SK-N-SH (cell line): ENCODE results near the gene ZFP92. TPM values are rescaled to one million over a fixed set of nuclear protein-coding genes. Genes with fewer than 3 reads are reported as not detected.

Experiments used
- CTCF ChIA-PET: fragments of 300-600, 350-600 bp; formaldehyde crosslinking; extraction: SDS; loops from one replicate; lab custom pipeline; 2021; lab: Yijun Ruan, JAX
- POLR2A ChIA-PET: fragments of 350-600 bp; sonication (Branson Sonifier 250); formaldehyde crosslinking; extraction: SDS; loops from one replicate; lab custom pipeline; 2020; ENCODE audit warnings: antibody characterized with exemption, inconsistent platforms; lab: Yijun Ruan, JAX
- DNase-seq: peaks from one replicate; pipeline ENCODE4 v3.0.0; 2012
- H2AFZ ChIP-seq: fragments of 200-600 bp; sonication (generic); 2 replicates; pipeline ENCODE4 v1.8.1; 2016; ENCODE audit warnings: antibody characterized with exemption, mild to moderate bottlenecking, low read depth
- H3F3A ChIP-seq: fragments of 200-600 bp; sonication (generic); replicated peaks from 2 replicates; pipeline ENCODE3; 2016; ENCODE audit warnings: antibody characterized with exemption, mild to moderate bottlenecking; ENCODE audit not compliant: insufficient read depth
- H3K27ac ChIP-seq, 2 experiments: fragments of 200-500 bp in 1 of 2; fragments of 200-600 bp in 1 of 2; sonication (Bioruptor generic) in 1 of 2; sonication (generic), shearing (Covaris generic) in 1 of 2; 2 replicates each; pipeline versions ENCODE4 v1.5.1 to v1.6.1; 2014 to 2016; ENCODE audit warnings: low read depth in 2 of 2, inconsistent platforms in 1 of 2, low read length in 1 of 2, mild to moderate bottlenecking in 1 of 2, mixed read lengths in 1 of 2
- H3K27me3 ChIP-seq: fragments of 200-600 bp; sonication (generic), shearing (Covaris generic); 2 replicates; pipeline ENCODE4 v1.6.1; 2016; ENCODE audit warnings: mixed run types; ENCODE audit not compliant: insufficient read depth
- H3K36me3 ChIP-seq, 2 experiments: fragments of 200-500 bp in 1 of 2; fragments of 200-600 bp in 1 of 2; sonication (Bioruptor generic) in 1 of 2; sonication (generic) in 1 of 2; replicated peaks in 1 of 2; 2 replicates each; pipeline versions ENCODE3 to v1.5.1; 2014 to 2016; ENCODE audit warnings: low read length in 1 of 2, mild to moderate bottlenecking in 1 of 2; ENCODE audit not compliant: insufficient read depth in 2 of 2, control insufficient read depth in 1 of 2
- H3K4me1 ChIP-seq, 2 experiments: fragments of 200-500 bp in 1 of 2; fragments of 200-600 bp in 1 of 2; sonication (Bioruptor generic) in 1 of 2; sonication (generic), shearing (Covaris generic) in 1 of 2; 2 replicates each; pipeline versions ENCODE4 v1.5.1 to v1.6.1; 2014 to 2016; ENCODE audit warnings: low read depth in 1 of 2, low read length in 1 of 2, mixed run types in 1 of 2; ENCODE audit not compliant: insufficient read depth in 2 of 2, control insufficient read depth in 1 of 2
- H3K4me2 ChIP-seq: fragments of 200-600 bp; sonication (generic), shearing (Covaris generic); 2 replicates; pipeline ENCODE4 v1.6.1; 2017; ENCODE audit warnings: mixed run types
- H3K4me3 ChIP-seq, 2 experiments: fragments of 200-500 bp in 1 of 2; fragments of 200-600 bp in 1 of 2; sonication (Bioruptor generic) in 1 of 2; sonication (generic), shearing (Covaris generic) in 1 of 2; 2 replicates each; pipeline versions ENCODE4 v1.5.1 to v1.8.1; 2014 to 2016; ENCODE audit warnings: low read depth in 2 of 2, inconsistent platforms in 1 of 2, low read length in 1 of 2, mild to moderate bottlenecking in 1 of 2, mixed read lengths in 1 of 2, moderate library complexity in 1 of 2
- H3K79me2 ChIP-seq: fragments of 200-600 bp; sonication (generic); 2 replicates; pipeline ENCODE4 v1.8.1; 2017; ENCODE audit warnings: mild to moderate bottlenecking; ENCODE audit not compliant: insufficient read depth
- H3K9ac ChIP-seq: fragments of 200-600 bp; sonication (generic); 2 replicates; pipeline ENCODE4 v1.6.1; 2017; ENCODE audit warnings: mixed run types
- H3K9me2 ChIP-seq: fragments of 200-600 bp; sonication (generic); 2 replicates; pipeline ENCODE4 v1.6.1; 2017; ENCODE audit warnings: mixed run types
- H3K9me3 ChIP-seq: fragments of 200-600 bp; sonication (generic); 2 replicates; pipeline ENCODE4 v1.6.1; 2017; ENCODE audit warnings: mixed run types, mild to moderate bottlenecking, moderate library complexity
- H4K20me1 ChIP-seq: fragments of 200-600 bp; sonication (generic); 2 replicates; pipeline ENCODE4 v1.6.1; 2017; ENCODE audit warnings: mild to moderate bottlenecking, mixed run types; ENCODE audit not compliant: insufficient read depth
- CHD2 ChIP-seq: fragments of 150-350 bp; IDR thresholded peaks from 2 replicates; pipeline ENCODE4 v1.6.1; 2018; ENCODE audit warnings: low read length; ENCODE audit not compliant: partially characterized antibody
- ELF1 ChIP-seq: IDR thresholded peaks from 2 replicates; pipeline ENCODE4 v1.4.0; 2012
- EP300 ChIP-seq, 2 experiments: IDR thresholded peaks; 2 replicates each; pipeline versions ENCODE4 v1.4.0 to v1.6.1; 2012; ENCODE audit warnings: borderline replicate concordance in 1 of 2, low read depth in 1 of 2, low read length in 1 of 2
- EZH2phosphoT487 ChIP-seq: fragments of 200-600 bp; sonication (generic); IDR thresholded peaks from 2 replicates; pipeline ENCODE4 v1.6.1; 2017; ENCODE audit warnings: low read depth, mixed run types, mild to moderate bottlenecking, antibody characterized with exemption, moderate library complexity, borderline replicate concordance
- FOSL2 ChIP-seq: IDR thresholded peaks from 2 replicates; pipeline ENCODE4 v1.4.0; 2012; ENCODE audit warnings: low read depth, mild to moderate bottlenecking, moderate library complexity, borderline replicate concordance
- FOXM1 ChIP-seq: IDR thresholded peaks from 2 replicates; pipeline ENCODE4 v1.4.0; 2012; ENCODE audit warnings: low read depth, mild to moderate bottlenecking
- GABPA ChIP-seq: IDR thresholded peaks from 2 replicates; pipeline ENCODE4 v1.4.0; 2012; ENCODE audit warnings: low read depth, mild to moderate bottlenecking
- JUND ChIP-seq: IDR thresholded peaks from 2 replicates; pipeline ENCODE4 v1.4.0; 2012
- MEF2A ChIP-seq: IDR thresholded peaks from 2 replicates; pipeline ENCODE4 v1.4.0; 2012; ENCODE audit warnings: low read depth, borderline replicate concordance
- NFIC ChIP-seq: IDR thresholded peaks from 2 replicates; pipeline ENCODE4 v1.4.0; 2012; ENCODE audit warnings: borderline replicate concordance
- PBX3 ChIP-seq: IDR thresholded peaks from 2 replicates; pipeline ENCODE4; 2012
- POLR2AphosphoS5 ChIP-seq: IDR thresholded peaks from 2 replicates; pipeline ENCODE4 v1.6.1; 2012; ENCODE audit warnings: low read depth, low read length
- RFX5 ChIP-seq: IDR thresholded peaks from 2 replicates; pipeline ENCODE4 v1.6.1; 2012; ENCODE audit warnings: mild to moderate bottlenecking, improper control_type of control experiment, low read length
- RXRA ChIP-seq: IDR thresholded peaks from 2 replicates; pipeline ENCODE4 v1.4.0; 2012; ENCODE audit warnings: low read depth, mild to moderate bottlenecking, borderline replicate concordance
- SIN3A ChIP-seq: IDR thresholded peaks from 2 replicates; pipeline ENCODE4 v1.6.1; 2012; ENCODE audit warnings: low read depth, mild to moderate bottlenecking, low read length, moderate library complexity, borderline replicate concordance
- SMC3 ChIP-seq: IDR thresholded peaks from 2 replicates; pipeline ENCODE4 v1.6.1; 2012; ENCODE audit warnings: low read depth, low read length, improper control_type of control experiment
- TCF12 ChIP-seq: IDR thresholded peaks from 2 replicates; pipeline ENCODE4 v1.4.0; 2012
- TEAD4 ChIP-seq: IDR thresholded peaks from 2 replicates; pipeline ENCODE4 v1.4.0; 2012; ENCODE audit warnings: mild to moderate bottlenecking, borderline replicate concordance; ENCODE audit not compliant: insufficient read depth
- WGBS: methylation state at CpG from one replicate; pipeline ENCODE4 v1.1.6; 2017; ENCODE audit warnings: low lambda C conversion rate; 5-methylcytosine and 5-hydroxymethylcytosine counted together
- polyA plus RNA-seq, 3 experiments: library from polyadenylated mRNA; depleted of rRNA; stranded (reverse); fragments of >200 nt; gene quantifications; 2 replicates each; pipeline ENCODE4 v1.2.3, GENCODE V29; 2012
- TF ChIP-seq, protein P1 (sequence below): IDR thresholded peaks from 2 replicates; pipeline ENCODE4 v1.4.0; 2012; ENCODE audit warnings: low read depth, borderline replicate concordance
- TF ChIP-seq, protein P2 (sequence below): fragments of 200-600 bp; sonication (generic); IDR thresholded peaks from 2 replicates; pipeline ENCODE4 v1.6.1; 2017; ENCODE audit warnings: antibody characterized with exemption, mild to moderate bottlenecking, moderate library complexity

The ZFP92 gene
- polyA plus RNA-seq, 1 of the 3 experiments (the other 2 are of a cell fraction) = 0.28 TPM

- Histone ChIP-seq H3K9ac (no peak overlapping the region), H3K4me1 (peaks cover 0 to 7% of the 10 kb centered on the region in 2 experiments; a peak in 1 of 4 replicates), H3K9me3 (no peaks in the 10 kb centered on the region), H3K4me2 (no peak overlapping the region), H2AFZ (no peak overlapping the region), H3K79me2 (no peaks in the 10 kb centered on the region), H3F3A (no peaks in the 10 kb centered on the region), H3K4me3 (no peak overlapping the region), H4K20me1 (no peaks in the 10 kb centered on the region), H3K27me3 (peaks cover 19% of the 10 kb centered on the region), H3K9me2 (no peaks in the 10 kb centered on the region), H3K27ac (no peak overlapping the region), H3K36me3 (no peaks in the 10 kb centered on the region)
- ChIA-PET POLR2A (no interaction called here), CTCF (interaction anchor here (0.8 to 1.2 kb wide), 4 partner anchors 14 to 454 kb away, joined by 3 read pairs; partner anchors contain the start of gene TREX2)
- no peak for DNase-seq
- WGBS = 18% methylated on average over 2 of the region's 11 CpGs
- TF ChIP-seq SIN3A (no peak), ELF1 (no peak), JUND (no peak), TEAD4 (no peak), EP300 (IDR thresholded peaks at IDR 0.05; ENCODE audit: borderline replicate concordance in 1 of 2, low read depth in 1 of 2, low read length in 1 of 2) (no peak), POLR2AphosphoS5 (no peak), MEF2A (no peak), NFIC (no peak), EZH2phosphoT487 (no peak), TCF12 (no peak), CHD2 (no peak), FOXM1 (no peak), RXRA (no peak), SMC3 (no peak), RFX5 (no peak), PBX3 (no peak), FOSL2 (no peak), GABPA (no peak)
- TF ChIP-seq, protein P1, sequence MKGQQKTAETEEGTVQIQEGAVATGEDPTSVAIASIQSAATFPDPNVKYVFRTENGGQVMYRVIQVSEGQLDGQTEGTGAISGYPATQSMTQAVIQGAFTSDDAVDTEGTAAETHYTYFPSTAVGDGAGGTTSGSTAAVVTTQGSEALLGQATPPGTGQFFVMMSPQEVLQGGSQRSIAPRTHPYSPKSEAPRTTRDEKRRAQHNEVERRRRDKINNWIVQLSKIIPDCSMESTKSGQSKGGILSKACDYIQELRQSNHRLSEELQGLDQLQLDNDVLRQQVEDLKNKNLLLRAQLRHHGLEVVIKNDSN = no peak
- TF ChIP-seq, protein P2, sequence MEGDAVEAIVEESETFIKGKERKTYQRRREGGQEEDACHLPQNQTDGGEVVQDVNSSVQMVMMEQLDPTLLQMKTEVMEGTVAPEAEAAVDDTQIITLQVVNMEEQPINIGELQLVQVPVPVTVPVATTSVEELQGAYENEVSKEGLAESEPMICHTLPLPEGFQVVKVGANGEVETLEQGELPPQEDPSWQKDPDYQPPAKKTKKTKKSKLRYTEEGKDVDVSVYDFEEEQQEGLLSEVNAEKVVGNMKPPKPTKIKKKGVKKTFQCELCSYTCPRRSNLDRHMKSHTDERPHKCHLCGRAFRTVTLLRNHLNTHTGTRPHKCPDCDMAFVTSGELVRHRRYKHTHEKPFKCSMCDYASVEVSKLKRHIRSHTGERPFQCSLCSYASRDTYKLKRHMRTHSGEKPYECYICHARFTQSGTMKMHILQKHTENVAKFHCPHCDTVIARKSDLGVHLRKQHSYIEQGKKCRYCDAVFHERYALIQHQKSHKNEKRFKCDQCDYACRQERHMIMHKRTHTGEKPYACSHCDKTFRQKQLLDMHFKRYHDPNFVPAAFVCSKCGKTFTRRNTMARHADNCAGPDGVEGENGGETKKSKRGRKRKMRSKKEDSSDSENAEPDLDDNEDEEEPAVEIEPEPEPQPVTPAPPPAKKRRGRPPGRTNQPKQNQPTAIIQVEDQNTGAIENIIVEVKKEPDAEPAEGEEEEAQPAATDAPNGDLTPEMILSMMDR = no peak
Observed at GRCh38 chrX:153413731-153414130, 2.5 kb downstream of the ZFP92 start.
